Osteocyte (in vitro differentiated cells): ENCODE results near the gene STON2. TPM values are rescaled to one million over a fixed set of nuclear protein-coding genes. Genes with fewer than 3 reads are reported as not detected.

Source experiments
- DNase-seq: peaks from one replicate; pipeline ENCODE4 v3.0.0; 2021; ENCODE audit warnings: mixed read lengths; ENCODE audit not compliant: unreplicated experiment; ENCODE audit errors: extremely low spot score
- H3K27ac Mint-ChIP-seq: one replicate; pipeline ENCODE4 v1.8.0; 2021; ENCODE audit warnings: mild to moderate bottlenecking, mixed read lengths; ENCODE audit not compliant: unreplicated experiment
- H3K27me3 Mint-ChIP-seq: one replicate; pipeline ENCODE4 v1.8.0; 2021; ENCODE audit warnings: mixed read lengths; ENCODE audit not compliant: unreplicated experiment
- H3K36me3 Mint-ChIP-seq: one replicate; pipeline ENCODE4 v1.8.0; 2021; ENCODE audit warnings: mixed read lengths; ENCODE audit not compliant: unreplicated experiment
- H3K4me1 Mint-ChIP-seq: one replicate; pipeline ENCODE4 v1.8.0; 2021; ENCODE audit warnings: mixed read lengths; ENCODE audit not compliant: unreplicated experiment
- H3K4me3 Mint-ChIP-seq: one replicate; pipeline ENCODE4 v1.8.0; 2021; ENCODE audit warnings: mild to moderate bottlenecking, moderate library complexity, mixed read lengths; ENCODE audit not compliant: unreplicated experiment
- H3K9me3 Mint-ChIP-seq: one replicate; pipeline ENCODE4 v1.8.0; 2021; ENCODE audit warnings: mixed read lengths; ENCODE audit not compliant: unreplicated experiment
- total RNA-seq: library from RNA; stranded (reverse); gene quantifications from 2 replicates; pipeline ENCODE4 v1.2.1, GENCODE V29; 2021
- TF ChIP-seq, protein P1 (sequence below): fragments of 200-600 bp; sonication (generic); IDR thresholded peaks from 2 replicates; pipeline ENCODE4 v1.5.0; 2021; ENCODE audit warnings: antibody characterized with exemption, mild to moderate bottlenecking, moderate library complexity

Gene STON2
- total RNA-seq, 1 donor from 2014 or later: not detected

DNA sequence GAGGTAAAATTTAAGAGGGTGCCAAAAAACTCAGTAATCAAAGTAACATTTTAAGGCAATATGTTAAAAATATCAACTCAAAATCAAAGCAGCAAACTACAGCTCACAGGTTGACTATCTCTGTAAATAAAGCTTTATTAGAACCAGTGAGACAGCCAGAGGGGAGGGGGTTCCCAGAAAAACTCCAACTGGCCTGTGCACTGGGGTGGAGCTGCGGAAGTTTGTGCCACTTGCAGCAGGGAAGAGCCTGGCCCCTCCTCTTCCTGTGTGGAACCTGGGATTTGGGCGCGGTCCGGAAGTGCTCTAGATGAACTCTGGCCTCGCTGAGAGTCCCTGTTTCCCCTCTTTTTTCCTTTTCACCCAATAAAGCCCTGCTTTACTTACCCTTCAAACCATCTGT lies 8.1 kb downstream of the STON2 start:
- no peak overlapping the region for H3K4me3 Mint-ChIP-seq
- no peak overlapping the region for H3K27ac Mint-ChIP-seq
- no peaks in the 10 kb centered on the region for H3K27me3 Mint-ChIP-seq
- TF ChIP-seq, protein P1, sequence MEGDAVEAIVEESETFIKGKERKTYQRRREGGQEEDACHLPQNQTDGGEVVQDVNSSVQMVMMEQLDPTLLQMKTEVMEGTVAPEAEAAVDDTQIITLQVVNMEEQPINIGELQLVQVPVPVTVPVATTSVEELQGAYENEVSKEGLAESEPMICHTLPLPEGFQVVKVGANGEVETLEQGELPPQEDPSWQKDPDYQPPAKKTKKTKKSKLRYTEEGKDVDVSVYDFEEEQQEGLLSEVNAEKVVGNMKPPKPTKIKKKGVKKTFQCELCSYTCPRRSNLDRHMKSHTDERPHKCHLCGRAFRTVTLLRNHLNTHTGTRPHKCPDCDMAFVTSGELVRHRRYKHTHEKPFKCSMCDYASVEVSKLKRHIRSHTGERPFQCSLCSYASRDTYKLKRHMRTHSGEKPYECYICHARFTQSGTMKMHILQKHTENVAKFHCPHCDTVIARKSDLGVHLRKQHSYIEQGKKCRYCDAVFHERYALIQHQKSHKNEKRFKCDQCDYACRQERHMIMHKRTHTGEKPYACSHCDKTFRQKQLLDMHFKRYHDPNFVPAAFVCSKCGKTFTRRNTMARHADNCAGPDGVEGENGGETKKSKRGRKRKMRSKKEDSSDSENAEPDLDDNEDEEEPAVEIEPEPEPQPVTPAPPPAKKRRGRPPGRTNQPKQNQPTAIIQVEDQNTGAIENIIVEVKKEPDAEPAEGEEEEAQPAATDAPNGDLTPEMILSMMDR: no peak
- H3K9me3 Mint-ChIP-seq: no peaks in the 10 kb centered on the region
- no peaks in the 10 kb centered on the region for H3K36me3 Mint-ChIP-seq
- no peaks in the 10 kb centered on the region for H3K4me1 Mint-ChIP-seq
- no peak for DNase-seq

- no peak overlapping the region for H3K4me3 Mint-ChIP-seq
- TF ChIP-seq, protein P1: no peak
- DNase-seq: no peak
Measured at GRCh38 chr14:81390696-81391095, 9.4 kb downstream of the STON2 start.

DNA sequence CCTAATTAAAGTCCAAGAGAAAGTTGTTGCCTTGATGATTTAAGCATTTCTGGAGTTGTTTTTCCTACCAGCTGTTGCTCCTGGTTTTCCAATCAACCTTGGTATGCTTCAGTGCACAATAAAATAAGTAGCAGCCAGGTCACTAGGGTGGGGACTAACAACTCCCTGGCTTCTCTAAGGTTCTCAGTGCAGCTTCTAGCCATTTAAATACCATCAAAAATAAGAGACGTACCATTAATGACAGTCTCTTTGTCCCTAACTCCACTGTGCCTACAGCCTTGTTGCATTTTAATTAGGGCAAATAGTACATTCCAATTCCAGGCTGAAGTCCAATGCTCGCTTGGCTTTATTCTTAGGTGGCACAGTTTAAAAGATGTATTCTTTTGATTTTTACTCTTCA lies 11.8 kb downstream of the STON2 start:
- peaks cover 3% of the 10 kb centered on the region for H3K27me3 Mint-ChIP-seq
- no peaks in the 10 kb centered on the region for H3K9me3 Mint-ChIP-seq
- no peak for DNase-seq
- H3K4me1 Mint-ChIP-seq: no peaks in the 10 kb centered on the region
- H3K4me3 Mint-ChIP-seq: no peak overlapping the region
- no peaks in the 10 kb centered on the region for H3K36me3 Mint-ChIP-seq
- TF ChIP-seq, protein P1: no peak
- no peak overlapping the region for H3K27ac Mint-ChIP-seq

More at GRCh38 chr14:81390696-81391095, 9.4 kb downstream of the STON2 start:
- H3K27ac Mint-ChIP-seq: no peak overlapping the region
- H3K9me3 Mint-ChIP-seq: no peaks in the 10 kb centered on the region
- peaks cover 2% of the 10 kb centered on the region for H3K27me3 Mint-ChIP-seq
- H3K4me1 Mint-ChIP-seq: no peaks in the 10 kb centered on the region
- H3K36me3 Mint-ChIP-seq: no peaks in the 10 kb centered on the region

DNA sequence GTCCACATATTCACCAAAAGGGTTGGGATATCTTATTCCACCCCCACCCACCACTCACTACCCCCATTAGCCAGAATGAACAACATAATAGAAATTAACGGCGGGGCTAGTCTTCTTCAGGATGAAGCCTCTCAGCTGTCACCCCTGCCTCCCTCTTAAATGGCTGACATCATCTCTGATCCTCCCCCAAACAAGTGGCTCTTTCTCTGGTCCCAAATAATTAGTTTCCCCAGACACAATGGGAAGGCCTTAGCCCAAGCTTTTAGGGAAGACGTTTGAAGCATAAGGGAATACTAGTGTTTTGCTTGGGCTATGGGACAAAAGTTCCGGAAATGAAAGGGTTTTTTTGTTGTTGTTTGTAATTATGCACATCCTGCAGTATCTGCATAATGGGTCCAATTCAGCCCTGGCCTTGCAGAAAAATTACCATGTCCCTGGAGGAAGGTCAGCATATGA lies 13.8 kb downstream of the STON2 start:
- no peak for DNase-seq
- TF ChIP-seq, protein P1: no peak
- Mint-ChIP-seq H3K27me3 (peaks cover 3% of the 10 kb centered on the region), H3K4me3 (no peak overlapping the region), H3K36me3 (no peaks in the 10 kb centered on the region), H3K27ac (no peak overlapping the region), H3K9me3 (no peaks in the 10 kb centered on the region), H3K4me1 (no peaks in the 10 kb centered on the region)

GRCh38 chr14:81385886-81386285 lies 14.2 kb downstream of the STON2 start:
- H3K27me3 Mint-ChIP-seq: peaks cover 3% of the 10 kb centered on the region
- H3K27ac Mint-ChIP-seq: no peak overlapping the region
- DNase-seq: no peak
- H3K36me3 Mint-ChIP-seq: no peaks in the 10 kb centered on the region
- no peaks in the 10 kb centered on the region for H3K4me1 Mint-ChIP-seq
- no peak overlapping the region for H3K4me3 Mint-ChIP-seq
- no peaks in the 10 kb centered on the region for H3K9me3 Mint-ChIP-seq
- TF ChIP-seq, protein P1: no peak
